Activated naive CD8-positive, alpha-beta T cell treated with anti-CD3 and anti-CD28 coated beads for 36 hours (primary cell): ENCODE results near the gene PCDHB13. TPM values are rescaled to one million over a fixed set of nuclear protein-coding genes. Genes with fewer than 3 reads are reported as not detected.

Experiments used
- total RNA-seq, 2 experiments: library from RNA; stranded (reverse); gene quantifications; one replicate each; pipeline ENCODE4 v1.2.3, GENCODE V29; 2021

PCDHB13 gene
- total RNA-seq, 2 experiments from 2014 or later = not detected

Other genes with a start within 250 kb of the PCDHB13 start
- gene PCDHAC2, start 247.4 kb upstream of the PCDHB13 start, total RNA-seq = not detected
- not detected for gene PCDHB1, start 162.5 kb upstream of the PCDHB13 start, total RNA-seq
- gene PCDHB2, start 119.3 kb upstream of the PCDHB13 start, total RNA-seq = not detected
- not detected for gene PCDHB3, start 113.4 kb upstream of the PCDHB13 start, total RNA-seq
- gene PCDHB4, start 92.1 kb upstream of the PCDHB13 start, total RNA-seq = not detected
- not detected for gene PCDHB5, start 78.7 kb upstream of the PCDHB13 start, total RNA-seq
- gene PCDHB6, start 63.9 kb upstream of the PCDHB13 start, total RNA-seq = not detected
- gene PCDHB7, start 41.3 kb upstream of the PCDHB13 start, total RNA-seq = not detected
- gene PCDHB8, start 36.1 kb upstream of the PCDHB13 start, total RNA-seq = not detected
- gene PCDHB16, start 31.5 kb upstream of the PCDHB13 start, total RNA-seq = not detected
- not detected for gene PCDHB9, start 26.8 kb upstream of the PCDHB13 start, total RNA-seq
- gene PCDHB10, start 21.6 kb upstream of the PCDHB13 start, total RNA-seq = not detected
- not detected for gene PCDHB11, start 14.3 kb upstream of the PCDHB13 start, total RNA-seq
- gene PCDHB12, start 5.2 kb upstream of the PCDHB13 start, total RNA-seq = not detected
- gene PCDHB14, start 9.4 kb downstream of the PCDHB13 start, total RNA-seq = not detected
- gene PCDHB15, start 31.5 kb downstream of the PCDHB13 start, total RNA-seq = not detected
- gene SLC25A2, start 90.1 kb downstream of the PCDHB13 start, total RNA-seq = under 1 TPM in 1 of 2 experiments, not detected in 1; 0.21 TPM
- 10 to 100 TPM; 60.4 to 60.5 TPM for gene TAF7, start 106.9 kb downstream of the PCDHB13 start, total RNA-seq
- not detected for gene PCDHGA1, start 116.6 kb downstream of the PCDHB13 start, total RNA-seq
- gene PCDHGA2, start 124.8 kb downstream of the PCDHB13 start, total RNA-seq = not detected
- not detected for gene PCDHGA3, start 129.9 kb downstream of the PCDHB13 start, total RNA-seq
- gene PCDHGB1, start 136.2 kb downstream of the PCDHB13 start, total RNA-seq = not detected
- under 1 TPM in 1 of 2 experiments, not detected in 1; 0.12 TPM for gene PCDHGA4, start 141.1 kb downstream of the PCDHB13 start, total RNA-seq
- gene PCDHGB2, start 146.1 kb downstream of the PCDHB13 start, total RNA-seq = under 1 TPM in 1 of 2 experiments, not detected in 1; 0.10 TPM
- under 1 TPM in 1 of 2 experiments, not detected in 1; 0.06 TPM for gene PCDHGA5, start 150.2 kb downstream of the PCDHB13 start, total RNA-seq
- gene PCDHGB3, start 156.3 kb downstream of the PCDHB13 start, total RNA-seq = not detected
- gene PCDHGA6, start 160.0 kb downstream of the PCDHB13 start, total RNA-seq = under 1 TPM; 0.08 TPM
- gene PCDHGA7, start 168.8 kb downstream of the PCDHB13 start, total RNA-seq = not detected
- gene PCDHGB4, start 173.8 kb downstream of the PCDHB13 start, total RNA-seq = not detected
- not detected for gene PCDHGA8, start 178.7 kb downstream of the PCDHB13 start, total RNA-seq
- gene PCDHGB5, start 184.0 kb downstream of the PCDHB13 start, total RNA-seq = under 1 TPM; 0.16 to 0.26 TPM
- not detected for gene PCDHGA9, start 188.9 kb downstream of the PCDHB13 start, total RNA-seq
- gene PCDHGB6, start 194.1 kb downstream of the PCDHB13 start, total RNA-seq = not detected
- gene PCDHGA10, start 199.1 kb downstream of the PCDHB13 start, total RNA-seq = under 1 TPM in 1 of 2 experiments, not detected in 1; 0.06 TPM
- not detected for gene PCDHGB7, start 203.8 kb downstream of the PCDHB13 start, total RNA-seq
- gene PCDHGA11, start 207.1 kb downstream of the PCDHB13 start, total RNA-seq = under 1 TPM in 1 of 2 experiments, not detected in 1; 0.06 TPM
- gene PCDHGA12, start 216.6 kb downstream of the PCDHB13 start, total RNA-seq = under 1 TPM in 1 of 2 experiments, not detected in 1; 0.08 TPM